Muscle of back (tissue), 11 donors: ENCODE results near the gene SP100. TPM values are rescaled to one million over a fixed set of nuclear protein-coding genes. Genes with fewer than 3 reads are reported as not detected.
"Not testable (repeated sequence)": the region's sequence is repeated elsewhere in the genome, so short reads cannot be mapped to it uniquely, and the experiment has no call there.

Experiments
- DNase-seq, 3 donors: peaks; one replicate each; pipeline versions ENCODE4 v3.0.0 to v3.0.0-alpha.2; 2013
- polyA plus RNA-seq, 10 donors: library from polyadenylated mRNA; unstranded; fragments of 120-200 nt; gene quantifications; one replicate each; pipeline ENCODE4 v1.2.1, GENCODE V29; 2013; ENCODE audit not compliant: insufficient read length in 10 of 10

Gene SP100
- polyA plus RNA-seq, 10 donors = 15.3 to 32.2 (median 21.3) TPM

GRCh38 chr2:230457073-230457768 is 41.2 kb downstream of the SP100 start:
- peak in 1 of 3 donors; percentile 11 for DNase-seq

GRCh38 chr2:230457793-230458192 is 41.8 kb downstream of the SP100 start:
- no peak for DNase-seq

- DNase-seq = no peak
Measured at GRCh38 chr2:230459216-230459615, 43.2 kb downstream of the SP100 start.

- no peak for DNase-seq
Measured at GRCh38 chr2:230471074-230471473, 55.1 kb downstream of the SP100 start.

GRCh38 chr2:230472621-230473018 is 56.6 kb downstream of the SP100 start:
- no peak for DNase-seq

GRCh38 chr2:230473378-230473777 is 57.4 kb downstream of the SP100 start:
- no peak for DNase-seq

GRCh38 chr2:230475143-230475542 is 59.1 kb downstream of the SP100 start:
- no peak for DNase-seq

- no peak for DNase-seq
Measured at GRCh38 chr2:230485801-230486341, 69.9 kb downstream of the SP100 start.

- DNase-seq = not testable (repeated sequence)
Measured at GRCh38 chr2:230491219-230491618, 75.2 kb downstream of the SP100 start.

GRCh38 chr2:230492107-230492506 is 76.1 kb downstream of the SP100 start:
- DNase-seq = no peak

GRCh38 chr2:230494980-230495379 is 79.0 kb downstream of the SP100 start:
- DNase-seq = no peak

GRCh38 chr2:230496891-230497290 is 80.9 kb downstream of the SP100 start:
- no peak for DNase-seq

- no peak for DNase-seq
Measured at GRCh38 chr2:230498506-230499107, 82.6 kb downstream of the SP100 start.

- no peak for DNase-seq
Measured at GRCh38 chr2:230502593-230502992, 86.6 kb downstream of the SP100 start.

GRCh38 chr2:230503798-230504197 is 87.8 kb downstream of the SP100 start:
- no peak for DNase-seq

GRCh38 chr2:230505162-230505561 is 89.2 kb downstream of the SP100 start:
- DNase-seq = no peak

- DNase-seq = no peak
Measured at GRCh38 chr2:230512955-230513748, 97.2 kb downstream of the SP100 start.

GRCh38 chr2:230520061-230520874 is 104.3 kb downstream of the SP100 start:
- no peak for DNase-seq

GRCh38 chr2:230520875-230521155 is 104.8 kb downstream of the SP100 start:
- peak in 1 of 3 donors; percentile 7 for DNase-seq

GRCh38 chr2:230521386-230521785 is 105.4 kb downstream of the SP100 start:
- DNase-seq = no peak

GRCh38 chr2:230525682-230526081 is 109.7 kb downstream of the SP100 start:
- no peak for DNase-seq

GRCh38 chr2:230537531-230537976 is 121.6 kb downstream of the SP100 start:
- no peak for DNase-seq
